Mesendoderm (in vitro differentiated cells): Measurements from ENCODE around the gene SLC17A6.

ENCODE experiments used
- DNase-seq: peaks from one replicate; pipeline ENCODE4 v3.0.0; 2013
- H2AK5ac ChIP-seq: 2 replicates; pipeline ENCODE4 v1.6.1; 2013; ENCODE audit warnings: low read length, inconsistent platforms
- H2BK120ac ChIP-seq: 2 replicates; pipeline ENCODE4 v1.6.1; 2013; ENCODE audit warnings: low read depth, mild to moderate bottlenecking, low read length, moderate library complexity, mixed read lengths
- H2BK15ac ChIP-seq: replicated peaks from 2 replicates; pipeline ENCODE4 v1.6.1; 2013; ENCODE audit warnings: low read depth, mild to moderate bottlenecking, moderate library complexity
- H2BK5ac ChIP-seq: 2 replicates; pipeline ENCODE4 v1.6.1; 2013; ENCODE audit warnings: low read length, inconsistent platforms
- H3K18ac ChIP-seq: 2 replicates; pipeline ENCODE4 v1.6.1; 2013; ENCODE audit warnings: mild to moderate bottlenecking, low read length, mixed read lengths
- H3K23ac ChIP-seq: one replicate; pipeline ENCODE4 v1.6.1; 2013; ENCODE audit warnings: low read length
- H3K27ac ChIP-seq: 2 replicates; pipeline ENCODE4 v1.5.1; 2013; ENCODE audit warnings: low read depth, mild to moderate bottlenecking, inconsistent platforms, low read length, moderate library complexity
- H3K27me3 ChIP-seq: 2 replicates; pipeline ENCODE4 v1.6.1; 2013; ENCODE audit warnings: low read length, control low read depth, mild to moderate bottlenecking, inconsistent platforms; ENCODE audit not compliant: insufficient read depth, poor library complexity
- H3K36me3 ChIP-seq: 2 replicates; pipeline ENCODE4 v1.6.1; 2013; ENCODE audit warnings: low read length, inconsistent platforms; ENCODE audit not compliant: control insufficient read depth, insufficient read depth
- H3K4ac ChIP-seq: one replicate; pipeline ENCODE4 v1.6.1; 2013; ENCODE audit warnings: low read depth, mild to moderate bottlenecking, low read length, moderate library complexity
- H3K4me1 ChIP-seq: 2 replicates; pipeline ENCODE4 v1.6.1; 2013; ENCODE audit warnings: low read depth, low read length, inconsistent platforms; ENCODE audit not compliant: control insufficient read depth
- H3K4me2 ChIP-seq: 2 replicates; pipeline ENCODE4 v1.6.1; 2013; ENCODE audit warnings: low read length
- H3K4me3 ChIP-seq: 2 replicates; pipeline ENCODE4 v1.5.1; 2013; ENCODE audit warnings: mild to moderate bottlenecking, low read length
- H3K56ac ChIP-seq: one replicate; pipeline ENCODE4 v1.6.1; 2013; ENCODE audit warnings: low read length
- H3K79me1 ChIP-seq: 2 replicates; pipeline ENCODE4 v1.6.1; 2013; ENCODE audit warnings: low read length, inconsistent platforms
- H3K79me2 ChIP-seq: 2 replicates; pipeline ENCODE4 v1.6.1; 2013; ENCODE audit warnings: mild to moderate bottlenecking, low read length; ENCODE audit not compliant: control insufficient read depth, insufficient read depth
- H3K9ac ChIP-seq: 2 replicates; pipeline ENCODE4 v1.6.1; 2013; ENCODE audit warnings: low read length, inconsistent platforms
- H4K5ac ChIP-seq: one replicate; pipeline ENCODE4 v1.6.1; 2013; ENCODE audit warnings: low read length
- H4K8ac ChIP-seq: one replicate; pipeline ENCODE4 v1.6.1; 2013; ENCODE audit warnings: low read depth, mild to moderate bottlenecking, control low read depth, low read length, moderate library complexity
- WGBS: extraction: QIAGEN DNeasy Blood & Tissue Kit; methylation state at CpG from one replicate; pipeline ENCODE4 v1.1.7; 2013; ENCODE audit warnings: low lambda C conversion rate, missing lambda C conversion rate; ENCODE audit not compliant: insufficient coverage; ENCODE audit errors: extremely low coverage; 5-methylcytosine and 5-hydroxymethylcytosine counted together

SLC17A6 gene

GRCh38 chr11:22389526-22390282, 51.5 kb downstream of the SLC17A6 start:
- no CpG with 5 or more reads among the region's 6 CpGs for WGBS
- H2BK15ac ChIP-seq: no peak overlapping the region

GRCh38 chr11:22390283-22390655, 52.1 kb downstream of the SLC17A6 start:
- no peak overlapping the region for H3K23ac ChIP-seq
- H2BK5ac ChIP-seq: no peak overlapping the region
- H2BK120ac ChIP-seq: no peak overlapping the region
- no peaks in the 10 kb centered on the region for H3K4me1 ChIP-seq
- no peak overlapping the region for H4K5ac ChIP-seq
- H3K9ac ChIP-seq: no peak overlapping the region
- H2AK5ac ChIP-seq: no peak overlapping the region
- H3K4me2 ChIP-seq: no peak overlapping the region
- H4K8ac ChIP-seq: no peak overlapping the region
- H3K27me3 ChIP-seq: no peaks in the 10 kb centered on the region
- DNase-seq: no peak
- H3K18ac ChIP-seq: no peak overlapping the region
- H2BK15ac ChIP-seq: no peak overlapping the region
- no peak overlapping the region for H3K4me3 ChIP-seq
- no peak overlapping the region for H3K4ac ChIP-seq
- no CpG with 5 or more reads among the region's 5 CpGs for WGBS
- H3K36me3 ChIP-seq: no peaks in the 10 kb centered on the region
- no peak overlapping the region for H3K56ac ChIP-seq
- H3K79me1 ChIP-seq: no peaks in the 10 kb centered on the region
- no peak overlapping the region for H3K27ac ChIP-seq
- H3K79me2 ChIP-seq: no peaks in the 10 kb centered on the region

More at GRCh38 chr11:22389526-22390282, 51.5 kb downstream of the SLC17A6 start:
- H2BK120ac ChIP-seq: no peak overlapping the region
- no peak overlapping the region for H2AK5ac ChIP-seq
- no peak overlapping the region for H3K4ac ChIP-seq
- no peak overlapping the region for H3K56ac ChIP-seq
- no peak overlapping the region for H2BK5ac ChIP-seq
- no peak overlapping the region for H3K4me2 ChIP-seq
- H3K79me1 ChIP-seq: no peaks in the 10 kb centered on the region
- no peak overlapping the region for H3K9ac ChIP-seq
- DNase-seq: no peak
- no peak overlapping the region for H3K4me3 ChIP-seq
- H3K27ac ChIP-seq: no peak overlapping the region
- no peak overlapping the region for H4K8ac ChIP-seq
- no peaks in the 10 kb centered on the region for H3K79me2 ChIP-seq
- H3K23ac ChIP-seq: no peak overlapping the region
- no peak overlapping the region for H4K5ac ChIP-seq
- H3K27me3 ChIP-seq: no peaks in the 10 kb centered on the region
- no peak overlapping the region for H3K18ac ChIP-seq
- no peaks in the 10 kb centered on the region for H3K36me3 ChIP-seq
- no peaks in the 10 kb centered on the region for H3K4me1 ChIP-seq

- H3K79me2 ChIP-seq: no peaks in the 10 kb centered on the region
- H3K18ac ChIP-seq: no peak overlapping the region
- no peak overlapping the region for H2BK15ac ChIP-seq
- no peaks in the 10 kb centered on the region for H3K36me3 ChIP-seq
- no peak overlapping the region for H3K9ac ChIP-seq
- no peak overlapping the region for H3K23ac ChIP-seq
- H3K79me1 ChIP-seq: no peaks in the 10 kb centered on the region
- H3K4me2 ChIP-seq: no peak overlapping the region
- no peak overlapping the region for H2BK5ac ChIP-seq
- H4K5ac ChIP-seq: no peak overlapping the region
- no peaks in the 10 kb centered on the region for H3K4me1 ChIP-seq
- no peak for DNase-seq
- H3K27me3 ChIP-seq: no peaks in the 10 kb centered on the region
- H3K27ac ChIP-seq: no peak overlapping the region
- no peak overlapping the region for H3K56ac ChIP-seq
- no peak overlapping the region for H3K4ac ChIP-seq
- no peak overlapping the region for H3K4me3 ChIP-seq
- no peak overlapping the region for H4K8ac ChIP-seq
- no peak overlapping the region for H2BK120ac ChIP-seq
- H2AK5ac ChIP-seq: no peak overlapping the region
Measured at GRCh38 chr11:22392561-22392960, 54.4 kb downstream of the SLC17A6 start.

GRCh38 chr11:22405377-22405776, 67.2 kb downstream of the SLC17A6 start:
- Histone ChIP-seq H2BK120ac (no peak overlapping the region), H3K27ac (no peak overlapping the region), H4K5ac (no peak overlapping the region), H3K36me3 (no peaks in the 10 kb centered on the region), H3K4me3 (no peak overlapping the region), H2BK5ac (no peak overlapping the region), H2AK5ac (no peak overlapping the region), H3K79me2 (no peaks in the 10 kb centered on the region), H3K27me3 (no peaks in the 10 kb centered on the region), H3K4me2 (no peak overlapping the region), H3K23ac (no peak overlapping the region), H3K18ac (no peak overlapping the region), H3K9ac (no peak overlapping the region), H3K56ac (no peak overlapping the region), H4K8ac (no peak overlapping the region), H3K79me1 (no peaks in the 10 kb centered on the region), H3K4me1 (no peaks in the 10 kb centered on the region), H2BK15ac (no peak overlapping the region), H3K4ac (no peak overlapping the region)
- no CpG with 5 or more reads among the region's 3 CpGs for WGBS
- no peak for DNase-seq

GRCh38 chr11:22407267-22407666, 69.1 kb downstream of the SLC17A6 start:
- H3K4me2 ChIP-seq: no peak overlapping the region

GRCh38 chr11:22407921-22408320, 69.7 kb downstream of the SLC17A6 start:
- H4K8ac ChIP-seq: no peak overlapping the region
- H4K5ac ChIP-seq: no peak overlapping the region
- H3K9ac ChIP-seq: no peak overlapping the region
- H3K56ac ChIP-seq: no peak overlapping the region
- H3K4ac ChIP-seq: no peak overlapping the region
- no peak overlapping the region for H3K4me2 ChIP-seq
- H3K18ac ChIP-seq: no peak overlapping the region
- H3K27me3 ChIP-seq: no peaks in the 10 kb centered on the region
- WGBS: no CpG with 5 or more reads among the region's 2 CpGs
- peak; percentile 6 for DNase-seq
- no peak overlapping the region for H3K4me3 ChIP-seq
- H3K4me1 ChIP-seq: no peaks in the 10 kb centered on the region
- no peaks in the 10 kb centered on the region for H3K79me2 ChIP-seq
- no peak overlapping the region for H2BK120ac ChIP-seq
- H3K23ac ChIP-seq: no peak overlapping the region
- no peak overlapping the region for H2AK5ac ChIP-seq
- no peak overlapping the region for H2BK5ac ChIP-seq
- no peak overlapping the region for H3K27ac ChIP-seq
- no peak overlapping the region for H2BK15ac ChIP-seq
- no peaks in the 10 kb centered on the region for H3K79me1 ChIP-seq
- H3K36me3 ChIP-seq: no peaks in the 10 kb centered on the region

More at GRCh38 chr11:22407267-22407666, 69.1 kb downstream of the SLC17A6 start:
- Histone ChIP-seq H2AK5ac (no peak overlapping the region), H3K4me3 (no peak overlapping the region), H4K8ac (no peak overlapping the region), H3K9ac (no peak overlapping the region), H3K79me1 (no peaks in the 10 kb centered on the region), H3K18ac (no peak overlapping the region), H3K4ac (no peak overlapping the region), H3K27ac (no peak overlapping the region), H3K36me3 (no peaks in the 10 kb centered on the region), H2BK5ac (no peak overlapping the region), H3K27me3 (no peaks in the 10 kb centered on the region), H3K4me1 (no peaks in the 10 kb centered on the region), H3K56ac (no peak overlapping the region), H4K5ac (no peak overlapping the region), H2BK120ac (no peak overlapping the region), H3K79me2 (no peaks in the 10 kb centered on the region), H2BK15ac (no peak overlapping the region), H3K23ac (no peak overlapping the region)
- no CpG with 5 or more reads among the region's 1 CpG for WGBS
- no peak for DNase-seq
